AG09319 (cell line): Measurements from ENCODE around the gene CBFB.

Experiments
- DNase-seq: peaks from one replicate; pipeline ENCODE4 v3.0.0-alpha.2; 2010; ENCODE audit warnings: low read depth; ENCODE audit errors: extremely low read depth
- TF ChIP-seq, protein P1 (sequence below): IDR thresholded peaks from 2 replicates; pipeline ENCODE4 v1.5.1; 2011; ENCODE audit warnings: low read depth, mild to moderate bottlenecking, inconsistent platforms, low read length, moderate library complexity

Gene CBFB

DNA sequence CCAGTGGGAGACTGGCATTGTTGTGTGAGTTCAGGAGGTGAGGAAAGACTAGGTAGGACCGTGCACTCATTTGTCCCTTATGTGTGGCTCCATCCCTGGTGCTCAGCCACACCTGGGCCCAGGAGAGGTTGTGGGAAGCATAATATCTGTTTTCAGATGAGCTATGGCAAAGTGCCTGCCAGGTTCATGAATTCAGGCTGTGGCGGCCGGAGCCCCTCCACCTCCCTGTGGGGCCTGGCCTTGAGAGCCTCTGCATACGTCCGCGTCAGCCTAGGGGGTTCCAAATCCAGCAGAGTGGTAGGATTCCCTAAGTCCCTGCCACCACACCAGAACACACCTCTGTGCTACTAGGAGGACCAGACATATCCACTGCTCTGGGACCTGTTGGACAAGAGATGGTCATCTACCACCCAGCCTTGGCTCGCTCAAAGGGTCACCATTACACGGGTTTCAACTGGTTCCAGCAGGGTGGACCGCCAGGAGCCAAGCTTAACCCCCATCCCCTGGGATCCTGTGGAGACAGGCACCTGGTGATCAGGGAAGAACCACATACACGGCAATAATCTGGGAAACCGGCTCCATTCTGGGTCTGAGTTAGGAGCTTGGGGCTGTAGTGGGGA, 119.8 kb downstream of the CBFB start:
- DNase-seq: no peak
- TF ChIP-seq, protein P1, sequence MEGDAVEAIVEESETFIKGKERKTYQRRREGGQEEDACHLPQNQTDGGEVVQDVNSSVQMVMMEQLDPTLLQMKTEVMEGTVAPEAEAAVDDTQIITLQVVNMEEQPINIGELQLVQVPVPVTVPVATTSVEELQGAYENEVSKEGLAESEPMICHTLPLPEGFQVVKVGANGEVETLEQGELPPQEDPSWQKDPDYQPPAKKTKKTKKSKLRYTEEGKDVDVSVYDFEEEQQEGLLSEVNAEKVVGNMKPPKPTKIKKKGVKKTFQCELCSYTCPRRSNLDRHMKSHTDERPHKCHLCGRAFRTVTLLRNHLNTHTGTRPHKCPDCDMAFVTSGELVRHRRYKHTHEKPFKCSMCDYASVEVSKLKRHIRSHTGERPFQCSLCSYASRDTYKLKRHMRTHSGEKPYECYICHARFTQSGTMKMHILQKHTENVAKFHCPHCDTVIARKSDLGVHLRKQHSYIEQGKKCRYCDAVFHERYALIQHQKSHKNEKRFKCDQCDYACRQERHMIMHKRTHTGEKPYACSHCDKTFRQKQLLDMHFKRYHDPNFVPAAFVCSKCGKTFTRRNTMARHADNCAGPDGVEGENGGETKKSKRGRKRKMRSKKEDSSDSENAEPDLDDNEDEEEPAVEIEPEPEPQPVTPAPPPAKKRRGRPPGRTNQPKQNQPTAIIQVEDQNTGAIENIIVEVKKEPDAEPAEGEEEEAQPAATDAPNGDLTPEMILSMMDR: no peak

DNA sequence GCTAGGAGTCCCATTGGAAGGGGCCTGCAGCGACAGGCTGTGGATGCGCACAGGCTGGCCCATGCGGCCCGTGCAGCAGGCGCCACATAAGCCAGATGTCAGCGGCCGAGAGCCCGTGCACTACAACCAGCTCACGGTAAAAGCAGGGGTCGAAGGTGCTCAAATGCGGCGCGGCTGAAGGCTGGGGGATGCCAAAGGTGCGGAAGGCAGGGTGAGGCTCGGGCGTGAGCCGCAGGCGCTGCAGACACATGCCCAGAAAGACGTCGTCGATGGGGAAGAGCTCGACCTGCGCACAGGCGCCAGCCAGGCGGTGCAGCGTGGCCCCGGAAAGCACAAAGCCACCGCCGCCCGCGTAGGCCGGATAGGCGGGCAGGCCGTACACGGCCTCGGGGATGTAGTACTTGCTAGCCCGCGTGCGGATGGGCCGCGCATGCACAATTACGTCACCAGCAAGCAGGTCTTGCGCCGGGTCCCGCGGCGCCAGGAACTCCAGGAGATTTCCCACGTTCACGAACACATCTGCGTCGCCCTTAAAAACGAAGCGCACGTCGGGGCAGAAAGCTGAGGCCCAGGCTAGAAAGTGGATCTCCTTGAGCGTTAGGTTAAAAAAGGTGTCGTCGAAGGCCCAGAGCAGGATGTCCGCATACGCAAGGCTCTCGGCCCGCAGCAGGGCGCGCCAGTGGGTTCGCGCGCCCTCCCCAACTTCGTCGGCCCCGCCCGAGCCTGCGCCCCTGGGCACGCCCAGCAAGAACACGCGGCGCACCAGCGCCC, 120.5 kb downstream of the CBFB start:
- TF ChIP-seq, protein P1: no peak
- no peak for DNase-seq

DNA sequence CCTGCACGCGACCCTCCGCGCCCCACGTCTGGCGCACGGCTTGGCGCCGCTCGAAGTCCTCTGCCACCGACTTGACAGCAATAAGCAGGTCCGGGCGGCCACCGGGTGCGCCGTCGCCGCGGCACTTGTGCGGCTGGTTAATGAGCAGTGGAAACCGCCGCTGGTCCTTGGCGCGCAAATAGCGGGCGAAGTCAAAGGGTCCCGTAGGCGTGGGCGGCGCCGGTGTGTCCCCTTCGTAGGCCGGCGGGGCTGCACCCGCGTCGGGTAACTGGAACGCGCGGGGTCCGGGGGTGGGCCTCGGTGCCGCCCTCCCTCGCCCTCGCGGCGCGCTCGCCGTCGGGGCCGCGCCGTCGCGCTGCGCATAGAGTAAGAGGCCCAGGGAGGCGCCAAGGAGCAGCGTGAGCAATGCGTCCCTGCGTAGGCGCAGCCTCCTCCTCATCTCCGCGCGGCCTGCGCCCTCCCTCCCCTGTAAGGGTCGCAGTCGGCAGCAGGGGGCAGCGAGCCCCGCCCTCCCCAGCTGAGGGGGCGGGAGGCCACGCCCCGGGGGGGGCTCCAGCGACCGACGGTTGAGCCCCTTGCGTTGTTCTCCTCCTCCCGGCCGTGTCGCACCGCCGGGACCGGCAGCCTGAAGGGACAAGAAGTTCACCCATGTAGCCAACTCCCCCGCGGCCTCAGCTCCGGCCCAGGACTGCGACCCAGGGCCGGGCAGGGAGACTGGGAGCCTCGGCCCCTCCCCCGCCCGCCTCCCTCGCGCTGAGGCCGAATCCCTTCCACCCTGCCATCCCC, 121.3 kb downstream of the CBFB start:
- TF ChIP-seq, protein P1: no peak
- DNase-seq: no peak
